ENCODE data around the gene KCNK7.

Gene KCNK7

GRCh38 chr11:65588199-65589054, 7.2 kb downstream of the KCNK7 start:
- no peak overlapping the region for H3K27ac ChIP-seq (ENCODE audit: low read length)

GRCh38 chr11:65586676-65587075, 8.9 kb downstream of the KCNK7 start:
- no peak for DNase-seq
- no peak for TF ChIP-seq CTCF (IDR thresholded peaks at IDR 0.05; ENCODE audit: borderline replicate concordance, extremely low read depth, low read length, poor library complexity, severe bottlenecking)
- no peak for TF ChIP-seq EZH2 (IDR thresholded peaks at IDR 0.05; ENCODE audit: borderline replicate concordance, low read depth, low read length, severe bottlenecking)
- Histone ChIP-seq H4K20me1 (ENCODE audit: insufficient read depth, low read length) (peaks cover 4% of the 10 kb centered on the region; the same call in 1 of the 2 replicates), H3K9me3 (ENCODE audit: insufficient read depth, low read length, severe bottlenecking) (no peaks in the 10 kb centered on the region), H3K4me1 (ENCODE audit: insufficient read depth, low read length) (no peaks in the 10 kb centered on the region), H3K4me3 (ENCODE audit: low read depth in 1 of 2, low read length in 2 of 2) (no peak overlapping the region), H3K36me3 (ENCODE audit: insufficient read depth, low read length) (peaks cover 46% of the 10 kb centered on the region), H3K4me2 (ENCODE audit: insufficient read depth, low read length) (no peak overlapping the region), H3K27ac (ENCODE audit: low read length) (no peak overlapping the region), H3K79me2 (ENCODE audit: insufficient read depth, low read length) (no peaks in the 10 kb centered on the region), H3K9ac (ENCODE audit: low read depth, low read length) (no peak overlapping the region), H2AFZ (ENCODE audit: low read depth, low read length) (no peak overlapping the region), H3K27me3 (ENCODE audit: insufficient read depth, low read length, poor library complexity) (no peaks in the 10 kb centered on the region)
- ATAC-seq (ENCODE audit: insufficient read depth, low read depth), result no peak

More at GRCh38 chr11:65588199-65589054, 7.2 kb downstream of the KCNK7 start:
- Histone ChIP-seq H3K79me2 (ENCODE audit: insufficient read depth, low read length) (no peaks in the 10 kb centered on the region), H3K9me3 (ENCODE audit: insufficient read depth, low read length, severe bottlenecking) (no peaks in the 10 kb centered on the region), H3K9ac (ENCODE audit: low read depth, low read length) (no peak overlapping the region), H4K20me1 (ENCODE audit: insufficient read depth, low read length) (peaks cover 4% of the 10 kb centered on the region; the same call in 1 of the 2 replicates), H3K27me3 (ENCODE audit: insufficient read depth, low read length, poor library complexity) (no peaks in the 10 kb centered on the region), H3K36me3 (ENCODE audit: insufficient read depth, low read length) (peaks cover 55% of the 10 kb centered on the region), H2AFZ (ENCODE audit: low read depth, low read length) (no peak overlapping the region), H3K4me1 (ENCODE audit: insufficient read depth, low read length) (no peaks in the 10 kb centered on the region), H3K4me3 (ENCODE audit: low read depth in 1 of 2, low read length in 2 of 2) (no peak overlapping the region), H3K4me2 (ENCODE audit: insufficient read depth, low read length) (no peak overlapping the region)
- ATAC-seq (ENCODE audit: insufficient read depth, low read depth) (peak; percentile 82), DNase-seq (peak; percentile 62)
- TF ChIP-seq CTCF (IDR thresholded peaks at IDR 0.05; ENCODE audit: borderline replicate concordance, extremely low read depth, low read length, poor library complexity, severe bottlenecking) (peak; percentile 78), EZH2 (IDR thresholded peaks at IDR 0.05; ENCODE audit: borderline replicate concordance, low read depth, low read length, severe bottlenecking) (no peak)

- Histone ChIP-seq H2AFZ (ENCODE audit: low read depth, low read length) (no peak overlapping the region), H4K20me1 (ENCODE audit: insufficient read depth, low read length) (peaks cover 4% of the 10 kb centered on the region; the same call in 1 of the 2 replicates), H3K27ac (ENCODE audit: low read length) (no peak overlapping the region), H3K4me2 (ENCODE audit: insufficient read depth, low read length) (no peak overlapping the region), H3K79me2 (ENCODE audit: insufficient read depth, low read length) (no peaks in the 10 kb centered on the region), H3K9ac (ENCODE audit: low read depth, low read length) (no peak overlapping the region), H3K4me3 (ENCODE audit: low read depth in 1 of 2, low read length in 2 of 2) (no peak overlapping the region), H3K4me1 (ENCODE audit: insufficient read depth, low read length) (no peaks in the 10 kb centered on the region), H3K27me3 (ENCODE audit: insufficient read depth, low read length, poor library complexity) (no peaks in the 10 kb centered on the region), H3K9me3 (ENCODE audit: insufficient read depth, low read length, severe bottlenecking) (no peaks in the 10 kb centered on the region), H3K36me3 (ENCODE audit: insufficient read depth, low read length) (peaks cover 47% of the 10 kb centered on the region)
- TF ChIP-seq CTCF (IDR thresholded peaks at IDR 0.05; ENCODE audit: borderline replicate concordance, extremely low read depth, low read length, poor library complexity, severe bottlenecking) (no peak), EZH2 (IDR thresholded peaks at IDR 0.05; ENCODE audit: borderline replicate concordance, low read depth, low read length, severe bottlenecking) (no peak)
- ATAC-seq (ENCODE audit: insufficient read depth, low read depth) (no peak), DNase-seq (no peak)
These were observed 9.4 kb downstream of the KCNK7 start for GRCh38 chr11:65586247-65586630.
